HepG2 (cell line): ENCODE measurements around the gene EFL1. TPM values are rescaled to one million over a fixed set of nuclear protein-coding genes. Genes with fewer than 3 reads are reported as not detected.
"Not testable (repeated sequence)": the region's sequence is repeated elsewhere in the genome, so short reads cannot be mapped to it uniquely, and the experiment has no call there.

Experiments
- ATAC-seq: fragments of 200-7000 bp; cut with Tn5 transposase; 3 replicates; pipeline ENCODE4 v1.9.1; 2020; ENCODE audit warnings: mild to moderate bottlenecking, moderate library complexity
- BruUV-seq: library from RNA; stranded (reverse); fragments of 400-500 nt; replicated peaks from 2 replicates; lab custom pipeline; 2021; lab: Mats Ljungman, UMichigan
- CTCF ChIA-PET: fragments of 300-600 bp; formaldehyde crosslinking; extraction: SDS; loops from one replicate; lab custom pipeline; 2021; ENCODE audit warnings: low total read pairs, inconsistent platforms, low intra/inter-chr PET ratio; lab: Yijun Ruan, JAX
- POLR2A ChIA-PET: fragments of 350-600 bp; sonication (Branson Sonifier 250); formaldehyde crosslinking; loops from one replicate; lab custom pipeline; 2020; ENCODE audit warnings: antibody characterized with exemption, inconsistent platforms; lab: Yijun Ruan, JAX
- DNase-seq: peaks from one replicate; pipeline ENCODE4 v3.0.0-alpha.2; 2015; ENCODE audit warnings: low spot score
- FAIRE-seq: peaks from 3 replicates; lab custom pipeline; 2011; peaks lifted over from hg19 to GRCh38; lab: Jason Lieb, UNC
- H2AFZ ChIP-seq: one replicate; pipeline ENCODE4 v1.6.1; 2011; ENCODE audit warnings: low read length, inconsistent platforms
- H3K27ac ChIP-seq: fragments of 300-600 bp; 3 replicates; pipeline ENCODE4 v1.8.0; 2011; ENCODE audit warnings: mixed run types, mild to moderate bottlenecking, mixed read lengths, low read length, inconsistent platforms; ENCODE audit not compliant: insufficient read depth; ENCODE audit errors: extremely low read length
- H3K27me3 ChIP-seq, 2 experiments: fragments of 200-600 bp in 1 of 2; 2 replicates in 1 of 2; 3 replicates in 1 of 2; pipeline versions ENCODE4 v1.6.0 to v1.8.0; 2011; ENCODE audit warnings: low read length in 2 of 2, mild to moderate bottlenecking in 2 of 2, moderate library complexity in 2 of 2, inconsistent platforms in 1 of 2; ENCODE audit not compliant: insufficient read depth in 2 of 2, control insufficient read depth in 1 of 2
- H3K36me3 ChIP-seq, 2 experiments: fragments of 200-600 bp in 1 of 2; replicated peaks in 1 of 2; 2 replicates in 1 of 2; 3 replicates in 1 of 2; pipeline versions ENCODE4 v1.5.1 to v1.8.0; 2011; ENCODE audit warnings: low read length in 2 of 2, inconsistent platforms in 1 of 2; ENCODE audit not compliant: insufficient read depth in 2 of 2, control insufficient read depth in 1 of 2
- H3K4me1 ChIP-seq: 2 replicates; pipeline ENCODE4 v1.5.1; 2012; ENCODE audit warnings: low read length, inconsistent platforms; ENCODE audit not compliant: insufficient read depth
- H3K4me2 ChIP-seq: 2 replicates; pipeline ENCODE4 v1.6.0; 2011; ENCODE audit warnings: low read depth, low read length, inconsistent platforms
- H3K4me3 ChIP-seq, 3 experiments: fragments of 200-600 bp in 1 of 3; sonication (generic), shearing (Covaris generic) in 1 of 3; replicated peaks in 1 of 3; 2 replicates each; pipeline ENCODE4 v1.5.1; 2011 to 2016; ENCODE audit warnings: low read length in 3 of 3, inconsistent platforms in 2 of 3, low read depth in 2 of 3, mild to moderate bottlenecking in 2 of 3, control low read depth in 1 of 3, mixed read lengths in 1 of 3; ENCODE audit not compliant: insufficient read depth in 1 of 3
- H3K79me2 ChIP-seq: one replicate; pipeline ENCODE4 v1.6.1; 2011; ENCODE audit warnings: low read length, inconsistent platforms; ENCODE audit not compliant: insufficient read depth
- H3K9ac ChIP-seq: 2 replicates; pipeline ENCODE4 v1.6.0; 2011; ENCODE audit warnings: mild to moderate bottlenecking, low read depth, low read length, inconsistent platforms; ENCODE audit not compliant: insufficient read depth
- H3K9me3 ChIP-seq: 2 replicates; pipeline ENCODE4 v1.5.1; 2012; ENCODE audit warnings: mild to moderate bottlenecking, low read length
- H4K20me1 ChIP-seq: 2 replicates; pipeline ENCODE4 v1.6.0; 2011; ENCODE audit warnings: inconsistent platforms, mild to moderate bottlenecking, low read length, moderate library complexity; ENCODE audit not compliant: insufficient read depth
- ATF7 ChIP-seq, 2 experiments: fragments of 450-650 bp in 1 of 2; sonication (generic) in 1 of 2; formaldehyde crosslinking in 1 of 2; IDR thresholded peaks; 2 replicates each; pipeline versions ENCODE4 v1.4.0 to v1.6.1; 2016 to 2020; ENCODE audit warnings: antibody characterized with exemption in 1 of 2, mild to moderate bottlenecking in 1 of 2, missing genetic modification reagents in 1 of 2
- PCBP2 ChIP-seq: fragments of 200-400 bp; formaldehyde crosslinking; optimal IDR thresholded peaks from 2 replicates; pipeline ENCODE3; 2018; ENCODE audit warnings: low read length, low read depth; ENCODE audit not compliant: poor library complexity, severe bottlenecking
- WGBS: methylation state at CpG from one replicate; pipeline ENCODE4 v1.1.6; 2017; ENCODE audit warnings: low lambda C conversion rate; 5-methylcytosine and 5-hydroxymethylcytosine counted together
- in situ Hi-C: cut with HindIII; loops from 2 replicates; pipeline ENCODE4 v1.10.0; 2017; ENCODE audit warnings: low pct_unique_long_range_greater_than_20kb; ENCODE audit not compliant: extremely low pct_ligation_motif_present
- intact Hi-C: fragments of 100-400 bp; cut with micrococcal nuclease; formaldehyde crosslinking; loops from one replicate; pipeline ENCODE4 v1.10.0; 2022; ENCODE audit not compliant: unreplicated experiment
- polyA plus RNA-seq, 8 experiments: library from polyadenylated mRNA; depleted of rRNA in 3 of 8; stranded (reverse) in 7 of 8; unstranded in 1 of 8; fragments of >200 nt; fragmentation: Illumina TruSeq in 4 of 8; extraction: Trizol in 4 of 8; gene quantifications; 2 replicates each; pipeline versions ENCODE4 v1.2.1 to v1.2.3, GENCODE V29; 2011 to 2016; ENCODE audit warnings: low read depth in 4 of 8, missing spikeins in 1 of 8, mixed read lengths in 1 of 8; ENCODE audit not compliant: insufficient read depth in 1 of 8
- total RNA-seq, 5 experiments: library from RNA; depleted of rRNA; stranded (reverse); fragments of >200 nt; fragmentation: Illumina TruSeq; extraction: Trizol; gene quantifications; 2 replicates each; pipeline ENCODE4 v1.2.3, GENCODE V29; 2016; ENCODE audit warnings: low read depth in 1 of 5
- TF ChIP-seq, protein P1 (sequence below): sonication (generic); formaldehyde crosslinking; IDR thresholded peaks from 2 replicates; pipeline ENCODE4 v1.4.0; 2020; ENCODE audit warnings: missing genetic modification reagents
- TF ChIP-seq, protein P2 (sequence below): sonication (generic); formaldehyde crosslinking; IDR thresholded peaks from 2 replicates; pipeline ENCODE4 v1.4.0; 2020; ENCODE audit warnings: missing genetic modification reagents

Gene EFL1
- total and polyA plus RNA-seq, 2 of the 13 experiments (the other 11 are each of a cell fraction or from before 2014, with no cell fraction given) = 6.4 to 12.0 TPM

DNA sequence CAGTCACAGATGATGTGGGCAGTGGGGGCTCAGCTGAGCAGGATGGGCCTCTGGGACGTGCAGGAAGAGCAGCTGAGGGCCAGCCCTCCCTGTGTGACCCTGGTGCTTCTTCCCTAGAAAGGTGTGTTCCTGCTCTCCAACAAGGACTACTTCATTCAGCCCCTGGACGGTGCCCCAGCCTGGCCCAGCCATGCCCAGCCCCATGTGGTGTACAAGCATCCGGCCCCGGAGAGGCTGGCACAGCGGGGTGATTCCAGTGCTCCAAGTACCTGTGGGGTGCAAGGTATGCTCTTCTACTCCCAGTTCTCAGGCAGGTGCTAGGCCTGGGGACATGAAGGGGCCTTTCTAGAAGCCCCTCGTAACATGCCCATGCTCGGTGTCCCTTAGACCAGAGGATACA, 38.3 kb upstream of the EFL1 start (continued):
- TF ChIP-seq, protein P1, sequence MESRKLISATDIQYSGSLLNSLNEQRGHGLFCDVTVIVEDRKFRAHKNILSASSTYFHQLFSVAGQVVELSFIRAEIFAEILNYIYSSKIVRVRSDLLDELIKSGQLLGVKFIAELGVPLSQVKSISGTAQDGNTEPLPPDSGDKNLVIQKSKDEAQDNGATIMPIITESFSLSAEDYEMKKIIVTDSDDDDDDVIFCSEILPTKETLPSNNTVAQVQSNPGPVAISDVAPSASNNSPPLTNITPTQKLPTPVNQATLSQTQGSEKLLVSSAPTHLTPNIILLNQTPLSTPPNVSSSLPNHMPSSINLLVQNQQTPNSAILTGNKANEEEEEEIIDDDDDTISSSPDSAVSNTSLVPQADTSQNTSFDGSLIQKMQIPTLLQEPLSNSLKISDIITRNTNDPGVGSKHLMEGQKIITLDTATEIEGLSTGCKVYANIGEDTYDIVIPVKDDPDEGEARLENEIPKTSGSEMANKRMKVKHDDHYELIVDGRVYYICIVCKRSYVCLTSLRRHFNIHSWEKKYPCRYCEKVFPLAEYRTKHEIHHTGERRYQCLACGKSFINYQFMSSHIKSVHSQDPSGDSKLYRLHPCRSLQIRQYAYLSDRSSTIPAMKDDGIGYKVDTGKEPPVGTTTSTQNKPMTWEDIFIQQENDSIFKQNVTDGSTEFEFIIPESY = no peak
- TF ChIP-seq, protein P2, sequence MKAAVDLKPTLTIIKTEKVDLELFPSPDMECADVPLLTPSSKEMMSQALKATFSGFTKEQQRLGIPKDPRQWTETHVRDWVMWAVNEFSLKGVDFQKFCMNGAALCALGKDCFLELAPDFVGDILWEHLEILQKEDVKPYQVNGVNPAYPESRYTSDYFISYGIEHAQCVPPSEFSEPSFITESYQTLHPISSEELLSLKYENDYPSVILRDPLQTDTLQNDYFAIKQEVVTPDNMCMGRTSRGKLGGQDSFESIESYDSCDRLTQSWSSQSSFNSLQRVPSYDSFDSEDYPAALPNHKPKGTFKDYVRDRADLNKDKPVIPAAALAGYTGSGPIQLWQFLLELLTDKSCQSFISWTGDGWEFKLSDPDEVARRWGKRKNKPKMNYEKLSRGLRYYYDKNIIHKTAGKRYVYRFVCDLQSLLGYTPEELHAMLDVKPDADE (CRISPR knock-in tag) = no peak
- no peak for TF ChIP-seq ATF7 (IDR thresholded peaks at IDR 0.05)
- TF ChIP-seq ATF7 (CRISPR knock-in tag; IDR thresholded peaks at IDR 0.05) = no peak
- TF ChIP-seq PCBP2 = no peak

DNA sequence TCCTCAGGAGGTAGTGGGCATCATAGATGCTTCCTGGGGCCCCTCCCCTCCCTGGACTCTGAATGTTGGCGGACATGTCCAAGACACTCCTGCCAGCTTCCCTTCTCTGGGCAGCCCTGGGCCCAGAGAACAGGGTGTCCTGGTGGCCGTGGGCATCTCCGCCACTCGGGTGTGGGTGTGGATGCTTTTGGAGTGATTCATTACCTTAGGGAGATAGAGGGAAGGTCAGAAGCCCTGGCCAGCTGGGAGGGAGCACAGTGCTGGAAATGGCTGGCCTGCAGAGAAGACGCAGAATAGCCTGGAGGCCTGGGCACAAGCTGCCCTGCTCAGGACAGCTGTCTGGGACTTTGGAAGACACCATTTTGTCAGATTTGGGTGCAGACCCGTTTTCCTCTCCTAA, 37.8 kb upstream of the EFL1 start:
- H3K9ac ChIP-seq, H2AFZ ChIP-seq, ATAC-seq, FAIRE-seq, H3K4me3 ChIP-seq, CTCF ChIA-PET, H3K27ac ChIP-seq, H3K36me3 ChIP-seq, H4K20me1 ChIP-seq, DNase-seq, H3K4me1 ChIP-seq, H3K4me2 ChIP-seq, POLR2A ChIA-PET, H3K79me2 ChIP-seq, BruUV-seq, in situ Hi-C loops, H3K9me3 ChIP-seq, intact Hi-C loops, H3K27me3 ChIP-seq: not testable (repeated sequence)
- 32% methylated on average over 6 of the region's 6 CpGs for WGBS

DNA sequence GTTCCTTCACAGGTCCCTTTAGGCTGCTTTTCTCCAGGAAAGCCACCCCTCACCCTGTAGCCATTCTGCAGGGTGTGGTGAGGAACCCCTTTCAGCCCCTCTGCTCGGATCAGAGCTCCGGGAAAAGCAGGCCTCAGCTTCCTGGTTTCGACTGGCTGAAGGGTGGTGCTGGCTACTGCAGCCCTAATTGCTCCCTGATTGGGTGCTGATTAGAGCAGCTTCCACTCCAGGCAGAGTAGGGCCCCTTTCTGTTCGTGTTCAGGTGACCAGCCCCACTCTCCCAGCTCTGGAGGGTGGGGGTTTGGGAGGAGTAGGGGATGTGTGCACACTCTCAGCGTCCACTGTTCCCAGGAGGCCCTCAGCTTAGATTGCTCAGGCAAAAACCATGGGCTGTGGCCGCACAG, 37.0 kb upstream of the EFL1 start:
- H3K4me3 ChIP-seq, H3K36me3 ChIP-seq, H3K27ac ChIP-seq, in situ Hi-C loops, H3K4me1 ChIP-seq, H3K9ac ChIP-seq, CTCF ChIA-PET, H4K20me1 ChIP-seq, DNase-seq, H3K9me3 ChIP-seq, H2AFZ ChIP-seq, BruUV-seq, H3K4me2 ChIP-seq, H3K79me2 ChIP-seq, H3K27me3 ChIP-seq, POLR2A ChIA-PET, intact Hi-C loops, FAIRE-seq: not testable (repeated sequence)
- 0% methylated on average over 1 of the region's 6 CpGs for WGBS
- peak; percentile 63 for ATAC-seq
